HG03565 (cell line): Measurements from ENCODE around the gene EPX.

ENCODE experiments used
- ATAC-seq: cut with Tn5 transposase; IDR thresholded peaks from one replicate; pipeline ENCODE4 v1.9.1; 2021; ENCODE audit warnings: mild to moderate bottlenecking, moderate library complexity; ENCODE audit not compliant: unreplicated experiment

Gene EPX

GRCh38 chr17:58249270-58250133, 57.0 kb downstream of the EPX start:
- no peak for ATAC-seq

- ATAC-seq, result no peak
Observed at GRCh38 chr17:58250344-58251011, 58.0 kb downstream of the EPX start.

GRCh38 chr17:58252141-58252540, 59.6 kb downstream of the EPX start:
- ATAC-seq, result no peak

GRCh38 chr17:58253082-58253481, 60.6 kb downstream of the EPX start:
- ATAC-seq, result no peak
